ENCODE measurements around the gene BTN3A1.
"Not testable (repeated sequence)": the region's sequence is repeated elsewhere in the genome, so short reads cannot be mapped to it uniquely, and the experiment has no call there.

BTN3A1 gene

GRCh38 chr6:26445934-26446667 lies 44.0 kb downstream of the BTN3A1 start:
- no peak for DNase-seq

DNA sequence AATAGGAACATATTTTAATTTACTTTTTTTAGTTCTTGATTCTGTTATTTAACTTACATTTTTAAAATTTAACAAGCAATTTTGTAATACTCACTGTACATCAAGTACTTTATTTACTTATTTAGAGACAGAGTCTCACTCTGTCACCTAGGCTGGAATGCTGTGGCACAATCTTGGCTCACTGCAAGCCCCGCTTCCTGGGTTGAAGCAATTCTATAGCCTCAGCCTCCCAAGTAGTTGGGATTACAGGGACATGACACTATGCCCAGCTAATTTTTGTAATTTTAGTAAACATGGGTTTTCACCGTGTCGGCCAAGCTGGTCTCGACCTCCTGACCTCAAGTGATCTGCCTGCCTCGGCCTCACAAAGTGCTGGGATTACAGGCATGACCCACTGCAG lies 45.2 kb downstream of the BTN3A1 start:
- DNase-seq, result no peak

GRCh38 chr6:26450240-26450639 lies 48.2 kb downstream of the BTN3A1 start:
- DNase-seq, result no peak

DNA sequence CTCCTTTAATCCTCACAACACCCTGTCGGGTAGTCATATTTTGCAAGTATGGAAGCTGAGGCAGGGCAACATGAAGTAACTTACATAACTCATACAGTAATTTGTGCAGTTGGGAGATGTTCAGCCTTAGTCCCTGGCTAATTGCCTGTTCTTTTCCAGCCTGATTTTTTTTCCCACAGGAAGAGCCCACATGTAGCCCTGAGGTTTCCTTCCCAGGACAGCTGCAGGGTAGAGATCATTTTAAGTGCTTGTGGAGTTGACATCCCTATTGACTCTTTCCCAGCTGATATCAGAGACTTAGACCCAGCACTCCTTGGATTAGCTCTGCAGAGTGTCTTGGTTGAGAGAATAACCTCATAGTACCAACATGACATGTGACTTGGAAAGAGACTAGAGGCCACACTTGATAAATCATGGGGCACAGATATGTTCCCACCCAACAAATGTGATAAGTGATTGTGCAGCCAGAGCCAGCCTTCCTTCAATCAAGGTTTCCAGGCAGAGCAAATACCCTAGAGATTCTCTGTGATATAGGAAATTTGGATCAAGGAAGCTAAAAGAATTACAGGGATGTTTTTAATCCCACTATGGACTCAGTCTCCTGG lies 50.7 kb downstream of the BTN3A1 start:
- no peak for DNase-seq

DNA sequence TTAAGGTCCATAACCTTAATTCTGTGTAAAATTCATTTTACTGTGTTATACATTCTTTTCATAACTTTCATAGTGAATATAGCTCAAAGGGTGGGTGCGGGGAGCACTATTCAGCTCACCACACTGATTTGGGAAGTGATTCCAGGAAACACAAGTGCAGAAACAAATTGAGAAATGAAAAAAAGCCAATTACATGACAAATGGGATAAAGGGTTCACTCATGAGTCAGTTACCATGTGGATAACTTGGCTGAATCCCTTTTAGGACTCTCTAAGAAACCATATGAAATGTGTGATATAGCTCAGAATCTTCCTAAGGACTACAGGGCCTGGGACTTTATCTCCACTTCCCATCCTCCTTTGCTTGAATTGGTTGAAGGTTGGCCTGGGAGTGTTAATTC lies 52.6 kb downstream of the BTN3A1 start:
- no peak for DNase-seq

DNA sequence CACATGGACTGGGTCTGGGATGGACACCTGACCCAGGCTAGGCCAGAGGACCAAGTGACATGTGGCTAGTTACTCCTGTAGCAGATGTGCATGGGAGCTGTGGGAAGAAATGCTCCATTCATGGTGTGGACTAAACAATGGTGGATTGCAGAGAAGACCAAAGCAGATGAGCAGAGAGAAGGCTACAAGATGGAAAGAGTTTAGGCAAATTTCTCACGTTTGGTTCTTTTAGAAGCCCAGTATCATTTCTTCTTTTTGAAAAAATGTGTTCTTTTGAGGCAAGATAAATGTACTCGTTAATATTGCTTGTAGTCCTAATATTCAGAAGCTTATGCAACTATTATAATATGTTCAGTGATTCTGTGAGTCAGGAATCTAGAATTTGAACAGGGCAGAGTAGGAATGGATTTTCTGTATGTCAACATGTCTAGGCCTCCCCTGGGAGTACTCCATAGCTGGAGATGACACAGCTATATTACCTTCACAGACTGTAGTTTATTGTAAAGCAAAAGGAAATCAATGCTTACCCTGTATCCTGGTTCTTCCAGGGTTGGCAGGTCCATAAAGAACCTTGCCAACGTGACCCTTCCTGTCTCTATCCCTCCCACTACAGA lies 53.4 kb downstream of the BTN3A1 start:
- DNase-seq, result no peak

- DNase-seq, result no peak
Observed at GRCh38 chr6:26457264-26457805, 55.3 kb downstream of the BTN3A1 start.

- DNase-seq, result peak; percentile 91
Observed at GRCh38 chr6:26457806-26458688, 56.0 kb downstream of the BTN3A1 start, which contains the start of gene BTN2A1. TSS of gene BTN2A1 (plus strand) at chr6:26457955. CDS start at chr6:26458637, 682 bp downstream.

- no peak for DNase-seq
Observed at GRCh38 chr6:26459023-26459810, 57.1 kb downstream of the BTN3A1 start.

DNA sequence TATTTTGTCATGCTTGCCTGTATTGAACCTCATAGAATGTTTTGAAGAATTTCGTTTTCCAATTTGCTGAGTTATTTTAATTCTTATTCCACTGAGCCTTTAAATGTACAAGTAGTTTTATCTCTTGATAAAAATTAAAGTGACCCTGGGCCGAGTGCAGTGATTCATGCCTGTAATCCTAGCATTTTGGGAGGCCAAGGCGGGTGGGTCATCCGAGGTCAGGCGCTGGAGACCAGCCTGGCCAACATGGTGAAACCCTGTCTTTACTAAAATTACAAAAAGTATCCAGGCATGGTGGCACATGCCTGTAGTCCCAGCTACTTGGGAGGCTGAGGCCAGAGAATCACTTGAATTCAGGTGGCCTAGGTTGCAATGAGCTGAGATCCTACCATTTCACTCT lies 59.3 kb downstream of the BTN3A1 start:
- DNase-seq, result not testable (repeated sequence)

DNA sequence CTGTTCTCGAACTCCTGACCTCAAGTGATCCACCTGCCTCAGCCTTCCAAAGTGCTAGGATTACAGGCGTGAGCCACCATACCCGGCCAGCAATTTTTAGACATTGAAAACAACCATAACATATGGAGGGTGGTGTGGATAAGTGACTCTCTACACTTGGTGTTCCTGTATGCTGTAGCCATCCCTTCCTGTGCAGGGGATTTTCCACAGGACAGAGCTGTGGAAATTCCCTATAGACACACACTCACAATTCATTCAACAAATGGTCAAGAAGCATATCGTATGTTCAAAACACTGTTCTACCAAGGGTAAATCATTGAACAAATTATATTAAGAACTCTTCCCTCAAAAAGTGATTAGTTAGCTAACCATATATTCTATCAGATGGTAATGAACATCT lies 61.9 kb downstream of the BTN3A1 start:
- DNase-seq, result no peak

DNA sequence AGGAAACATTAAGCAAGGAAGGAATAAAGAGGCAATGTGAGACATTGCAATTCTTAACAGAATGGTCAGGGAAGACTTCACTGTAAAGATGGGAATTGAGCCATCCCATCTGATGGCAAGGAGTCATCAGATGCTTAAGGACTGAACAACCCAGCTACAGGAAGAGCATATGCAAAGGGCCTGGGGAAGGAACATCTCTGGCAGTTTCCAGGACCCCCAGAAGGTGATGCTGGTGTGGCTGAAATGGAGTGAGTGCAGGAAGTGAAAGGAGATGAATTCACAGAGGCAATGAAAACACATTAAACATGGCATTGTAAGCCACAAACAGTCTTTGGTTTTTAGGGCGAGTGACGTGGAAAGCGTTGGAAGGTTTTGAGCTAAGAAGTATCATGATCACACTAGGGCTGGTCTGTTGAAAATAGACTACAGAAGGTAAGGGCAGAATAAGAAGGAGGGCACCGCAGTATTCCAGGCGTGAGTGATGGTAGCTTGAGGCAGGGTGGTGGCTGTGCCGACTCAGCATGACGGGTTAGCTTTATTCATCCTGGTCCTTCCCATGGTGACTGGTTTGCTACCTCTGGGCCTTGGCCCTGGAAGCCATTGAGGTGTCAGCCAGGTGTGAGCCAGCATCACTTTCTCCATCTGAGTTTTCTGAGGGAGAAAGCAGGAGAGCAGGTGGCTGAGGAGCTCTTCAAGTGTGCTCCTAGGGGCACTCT lies 62.5 kb downstream of the BTN3A1 start:
- no peak for DNase-seq
